ENCODE measurements around the gene TBCK.

GRCh38 chr4:106019771-106020170 is 296.2 kb downstream of the TBCK start:
- no peak for TF ChIP-seq CHD2 (IDR thresholded peaks at IDR 0.05; ENCODE audit: low read length, partially characterized antibody)
- TF ChIP-seq EP300 (IDR thresholded peaks at IDR 0.05; ENCODE audit: borderline replicate concordance in 1 of 2, low read depth in 1 of 2, low read length in 1 of 2), result peak in 1 of 2 experiments; percentile 46; a peak in 1 of 4 replicates
- TF ChIP-seq, protein P1, sequence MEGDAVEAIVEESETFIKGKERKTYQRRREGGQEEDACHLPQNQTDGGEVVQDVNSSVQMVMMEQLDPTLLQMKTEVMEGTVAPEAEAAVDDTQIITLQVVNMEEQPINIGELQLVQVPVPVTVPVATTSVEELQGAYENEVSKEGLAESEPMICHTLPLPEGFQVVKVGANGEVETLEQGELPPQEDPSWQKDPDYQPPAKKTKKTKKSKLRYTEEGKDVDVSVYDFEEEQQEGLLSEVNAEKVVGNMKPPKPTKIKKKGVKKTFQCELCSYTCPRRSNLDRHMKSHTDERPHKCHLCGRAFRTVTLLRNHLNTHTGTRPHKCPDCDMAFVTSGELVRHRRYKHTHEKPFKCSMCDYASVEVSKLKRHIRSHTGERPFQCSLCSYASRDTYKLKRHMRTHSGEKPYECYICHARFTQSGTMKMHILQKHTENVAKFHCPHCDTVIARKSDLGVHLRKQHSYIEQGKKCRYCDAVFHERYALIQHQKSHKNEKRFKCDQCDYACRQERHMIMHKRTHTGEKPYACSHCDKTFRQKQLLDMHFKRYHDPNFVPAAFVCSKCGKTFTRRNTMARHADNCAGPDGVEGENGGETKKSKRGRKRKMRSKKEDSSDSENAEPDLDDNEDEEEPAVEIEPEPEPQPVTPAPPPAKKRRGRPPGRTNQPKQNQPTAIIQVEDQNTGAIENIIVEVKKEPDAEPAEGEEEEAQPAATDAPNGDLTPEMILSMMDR (IDR thresholded peaks at IDR 0.05), result no peak

All from SK-N-SH (cell line).